ENCODE data around the gene GTF2A1.

GTF2A1 gene

GRCh38 chr14:81172353-81172752, 48.4 kb downstream of the GTF2A1 start:
- TF ChIP-seq EZH2 (optimal IDR thresholded peaks at IDR 0.05; ENCODE audit: low read depth, low read length) (no peak), CTCF (IDR thresholded peaks at IDR 0.05; ENCODE audit: low read length) (no peak), EZH2phosphoT487 (IDR thresholded peaks at IDR 0.05; ENCODE audit: low read length) (no peak)
- H2AFZ ChIP-seq (ENCODE audit: low read length) = no peak overlapping the region
- no peaks in the 10 kb centered on the region for H3K36me3 ChIP-seq (replicated peaks; ENCODE audit: insufficient read depth, low read length)
- no peaks in the 10 kb centered on the region for H3K79me2 ChIP-seq (ENCODE audit: low read length)
- no peak overlapping the region for H3K4me2 ChIP-seq (ENCODE audit: low read depth, low read length)
- no peak overlapping the region for H3K27ac ChIP-seq (ENCODE audit: low read length)
- H3K9me3 ChIP-seq (replicated peaks; ENCODE audit: insufficient read depth, low read length) = no peaks in the 10 kb centered on the region
- H3K4me1 ChIP-seq (ENCODE audit: low read length) = peaks cover 12% of the 10 kb centered on the region; the same call in 1 of the 2 replicates
- no peaks in the 10 kb centered on the region for H4K20me1 ChIP-seq (ENCODE audit: insufficient read depth, low read length)
- DNase-seq = no peak
- no peak overlapping the region for H3K9ac ChIP-seq (ENCODE audit: low read length)
- H3K9me2 ChIP-seq (replicated peaks; ENCODE audit: insufficient read depth, low read length) = no peaks in the 10 kb centered on the region
- no peak overlapping the region for H3K4me3 ChIP-seq (ENCODE audit: low read length)
- no peaks in the 10 kb centered on the region for H3K27me3 ChIP-seq (replicated peaks; ENCODE audit: insufficient read depth, low read length)
- H3F3A ChIP-seq (ENCODE audit: insufficient read depth, low read length) = peaks cover 4% of the 10 kb centered on the region

- H3K4me1 ChIP-seq (ENCODE audit: low read length) = peaks cover 9% of the 10 kb centered on the region; the same call in 1 of the 2 replicates
- no peak overlapping the region for H2AFZ ChIP-seq (ENCODE audit: low read length)
- peaks cover 4% of the 10 kb centered on the region for H3F3A ChIP-seq (ENCODE audit: insufficient read depth, low read length)
- H3K79me2 ChIP-seq (ENCODE audit: low read length) = no peaks in the 10 kb centered on the region
- no peaks in the 10 kb centered on the region for H3K9me3 ChIP-seq (replicated peaks; ENCODE audit: insufficient read depth, low read length)
- TF ChIP-seq EZH2phosphoT487 (IDR thresholded peaks at IDR 0.05; ENCODE audit: low read length) (no peak), CTCF (IDR thresholded peaks at IDR 0.05; ENCODE audit: low read length) (no peak), EZH2 (optimal IDR thresholded peaks at IDR 0.05; ENCODE audit: low read depth, low read length) (no peak)
- H3K9me2 ChIP-seq (replicated peaks; ENCODE audit: insufficient read depth, low read length) = no peaks in the 10 kb centered on the region
- peak overlapping the region; percentile 94; the same call in 1 of the 2 replicates for H3K27ac ChIP-seq (ENCODE audit: low read length)
- peak overlapping the region; percentile 95 for H3K4me2 ChIP-seq (ENCODE audit: low read depth, low read length)
- H4K20me1 ChIP-seq (ENCODE audit: insufficient read depth, low read length) = no peaks in the 10 kb centered on the region
- H3K36me3 ChIP-seq (replicated peaks; ENCODE audit: insufficient read depth, low read length) = no peaks in the 10 kb centered on the region
- H3K4me3 ChIP-seq (ENCODE audit: low read length) = peak overlapping the region; percentile 22; the same call in 1 of the 2 replicates
- DNase-seq = no peak
- H3K9ac ChIP-seq (ENCODE audit: low read length) = peak overlapping the region; percentile 84; the same call in 1 of the 2 replicates
- no peaks in the 10 kb centered on the region for H3K27me3 ChIP-seq (replicated peaks; ENCODE audit: insufficient read depth, low read length)
Measured at GRCh38 chr14:81170829-81171195, 49.9 kb downstream of the GTF2A1 start.

- no peaks in the 10 kb centered on the region for H3K27me3 ChIP-seq (replicated peaks; ENCODE audit: insufficient read depth, low read length)
- peaks cover 4% of the 10 kb centered on the region for H3F3A ChIP-seq (ENCODE audit: insufficient read depth, low read length)
- H3K4me3 ChIP-seq (ENCODE audit: low read length) = peak overlapping the region; percentile 74
- H3K27ac ChIP-seq (ENCODE audit: low read length) = peak overlapping the region; percentile 94
- no peaks in the 10 kb centered on the region for H3K36me3 ChIP-seq (replicated peaks; ENCODE audit: insufficient read depth, low read length)
- H4K20me1 ChIP-seq (ENCODE audit: insufficient read depth, low read length) = no peaks in the 10 kb centered on the region
- H2AFZ ChIP-seq (ENCODE audit: low read length) = peak overlapping the region; percentile 81
- TF ChIP-seq CTCF (IDR thresholded peaks at IDR 0.05; ENCODE audit: low read length) (peak; percentile 63), EZH2 (optimal IDR thresholded peaks at IDR 0.05; ENCODE audit: low read depth, low read length) (no peak), EZH2phosphoT487 (IDR thresholded peaks at IDR 0.05; ENCODE audit: low read length) (no peak)
- no peaks in the 10 kb centered on the region for H3K9me3 ChIP-seq (replicated peaks; ENCODE audit: insufficient read depth, low read length)
- peak; percentile 84 for DNase-seq
- no peaks in the 10 kb centered on the region for H3K79me2 ChIP-seq (ENCODE audit: low read length)
- H3K9me2 ChIP-seq (replicated peaks; ENCODE audit: insufficient read depth, low read length) = no peaks in the 10 kb centered on the region
- H3K9ac ChIP-seq (ENCODE audit: low read length) = peak overlapping the region; percentile 84
- H3K4me1 ChIP-seq (ENCODE audit: low read length) = peaks cover 9% of the 10 kb centered on the region; the same call in 1 of the 2 replicates
- H3K4me2 ChIP-seq (ENCODE audit: low read depth, low read length) = peak overlapping the region; percentile 95
Measured at GRCh38 chr14:81170104-81170828, 50.5 kb downstream of the GTF2A1 start.

Measured in MM.1S (cell line).